AG09309 (cell line): ENCODE measurements around the gene NTM.

Experiments
- DNase-seq: peaks from one replicate; pipeline ENCODE4 v3.0.0-alpha.2; 2010; ENCODE audit warnings: low read depth
- H3K4me3 ChIP-seq: 2 replicates; pipeline ENCODE4 v1.5.1; 2011; ENCODE audit warnings: mild to moderate bottlenecking, low read depth, low read length, moderate library complexity; ENCODE audit not compliant: control insufficient read depth
- TF ChIP-seq, protein P1 (sequence below): IDR thresholded peaks from 2 replicates; pipeline ENCODE4 v1.5.1; 2011; ENCODE audit warnings: mild to moderate bottlenecking, low read depth, low read length, inconsistent platforms; ENCODE audit not compliant: insufficient read depth, control insufficient read depth; ENCODE audit errors: missing control alignments

The NTM gene

GRCh38 chr11:132103021-132103420, 732.6 kb downstream of the NTM start:
- DNase-seq, result no peak
- H3K4me3 ChIP-seq, result no peak overlapping the region
- TF ChIP-seq, protein P1, sequence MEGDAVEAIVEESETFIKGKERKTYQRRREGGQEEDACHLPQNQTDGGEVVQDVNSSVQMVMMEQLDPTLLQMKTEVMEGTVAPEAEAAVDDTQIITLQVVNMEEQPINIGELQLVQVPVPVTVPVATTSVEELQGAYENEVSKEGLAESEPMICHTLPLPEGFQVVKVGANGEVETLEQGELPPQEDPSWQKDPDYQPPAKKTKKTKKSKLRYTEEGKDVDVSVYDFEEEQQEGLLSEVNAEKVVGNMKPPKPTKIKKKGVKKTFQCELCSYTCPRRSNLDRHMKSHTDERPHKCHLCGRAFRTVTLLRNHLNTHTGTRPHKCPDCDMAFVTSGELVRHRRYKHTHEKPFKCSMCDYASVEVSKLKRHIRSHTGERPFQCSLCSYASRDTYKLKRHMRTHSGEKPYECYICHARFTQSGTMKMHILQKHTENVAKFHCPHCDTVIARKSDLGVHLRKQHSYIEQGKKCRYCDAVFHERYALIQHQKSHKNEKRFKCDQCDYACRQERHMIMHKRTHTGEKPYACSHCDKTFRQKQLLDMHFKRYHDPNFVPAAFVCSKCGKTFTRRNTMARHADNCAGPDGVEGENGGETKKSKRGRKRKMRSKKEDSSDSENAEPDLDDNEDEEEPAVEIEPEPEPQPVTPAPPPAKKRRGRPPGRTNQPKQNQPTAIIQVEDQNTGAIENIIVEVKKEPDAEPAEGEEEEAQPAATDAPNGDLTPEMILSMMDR, result no peak

GRCh38 chr11:132106096-132106982, 735.9 kb downstream of the NTM start:
- TF ChIP-seq, protein P1, result no peak
- H3K4me3 ChIP-seq, result no peak overlapping the region
- no peak for DNase-seq

DNA sequence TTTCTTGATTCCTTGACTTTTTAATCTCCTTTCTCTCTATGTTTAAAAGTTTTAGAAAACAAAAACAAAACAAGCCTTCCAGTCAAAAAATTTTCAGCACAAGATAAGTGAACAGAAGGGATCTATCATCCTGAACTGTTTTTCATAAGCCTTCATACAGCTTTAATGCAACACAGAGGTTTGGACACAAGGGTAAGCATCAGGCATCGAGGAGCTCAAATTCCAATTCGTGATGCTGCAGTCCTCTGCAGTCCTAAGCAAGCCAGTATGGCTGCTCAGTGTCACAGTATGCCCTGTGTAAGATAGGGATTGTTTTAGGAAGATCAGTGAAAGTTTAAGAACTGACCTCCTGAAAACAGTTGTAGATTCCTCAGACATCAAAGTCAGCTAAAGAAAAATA, 740.9 kb downstream of the NTM start:
- no peak for DNase-seq
- H3K4me3 ChIP-seq, result no peak overlapping the region
- TF ChIP-seq, protein P1, result no peak

- peak; percentile 62 for DNase-seq
- H3K4me3 ChIP-seq, result no peak overlapping the region
- TF ChIP-seq, protein P1, result no peak
These were observed 741.4 kb downstream of the NTM start for GRCh38 chr11:132111838-132112237.

DNA sequence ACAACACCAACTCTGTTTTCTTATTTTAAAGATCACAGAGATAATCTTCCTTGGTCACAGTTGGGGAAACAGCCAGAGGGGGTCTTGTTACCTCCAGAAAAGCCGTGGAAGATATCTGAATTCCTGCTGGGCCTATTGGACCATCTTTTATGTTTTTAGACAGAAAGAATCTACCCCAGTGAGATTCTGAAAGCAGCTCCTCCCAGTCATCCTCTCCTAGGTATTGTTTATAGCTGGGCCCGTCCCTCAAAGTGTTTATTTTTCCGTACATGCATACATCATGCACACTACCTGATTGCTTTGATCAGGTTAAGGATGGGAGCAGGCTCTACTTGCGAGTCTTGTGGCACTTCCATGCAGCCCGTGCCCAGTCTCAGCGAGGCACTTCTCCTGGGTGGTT, 742.4 kb downstream of the NTM start:
- no peak for DNase-seq
- H3K4me3 ChIP-seq, result no peak overlapping the region
- TF ChIP-seq, protein P1, result no peak

GRCh38 chr11:132114185-132114584, 743.8 kb downstream of the NTM start:
- TF ChIP-seq, protein P1, result peak; percentile 41
- DNase-seq, result no peak
- H3K4me3 ChIP-seq, result no peak overlapping the region
